Endothelial cell of umbilical vein (primary cell): ENCODE results near the gene FBXO22. TPM values are rescaled to one million over a fixed set of nuclear protein-coding genes. Genes with fewer than 3 reads are reported as not detected.

Experiments
- BruUV-seq: library from RNA; stranded (reverse); fragments of 400-500 nt; replicated peaks from 2 replicates; lab custom pipeline; 2021; lab: Mats Ljungman, UMichigan
- CTCF ChIA-PET: fragments of 300-600, 350-600 bp; sonication (Branson Sonifier 250); formaldehyde crosslinking; loops from one replicate; lab custom pipeline; 2021; ENCODE audit warnings: antibody characterized with exemption, inconsistent platforms; lab: Charles Lee
- POLR2A ChIA-PET: fragments of 300-600, 350-600 bp; sonication (Branson Sonifier 250); formaldehyde crosslinking; loops from one replicate; lab custom pipeline; 2021; ENCODE audit warnings: antibody characterized with exemption, inconsistent platforms; lab: Charles Lee
- DNase-seq: peaks from one replicate; pipeline ENCODE4 v3.0.0-alpha.2; 2011; ENCODE audit warnings: low read depth, low spot score
- FAIRE-seq: peaks from 2 replicates; lab custom pipeline; 2011; peaks lifted over from hg19 to GRCh38; lab: Jason Lieb, UNC
- H2AFZ ChIP-seq: 2 replicates; pipeline ENCODE4 v1.6.0; 2012; ENCODE audit warnings: low read depth, low read length, control low read depth, inconsistent platforms
- H3K27ac ChIP-seq: 2 replicates; pipeline ENCODE4 v1.5.1; 2011; ENCODE audit warnings: low read depth, mild to moderate bottlenecking, control low read depth, low read length, moderate library complexity; ENCODE audit not compliant: insufficient read depth
- H3K27me3 ChIP-seq, 2 experiments: 2 replicates each; pipeline versions ENCODE4 v1.6.0 to v1.6.1; 2011; ENCODE audit warnings: low read length in 2 of 2, mixed read lengths in 1 of 2; ENCODE audit not compliant: control insufficient read depth in 2 of 2, insufficient read depth in 2 of 2
- H3K36me3 ChIP-seq, 2 experiments: 2 replicates in 1 of 2; 3 replicates in 1 of 2; pipeline ENCODE4 v1.5.1; 2011; ENCODE audit warnings: low read length in 2 of 2, mild to moderate bottlenecking in 1 of 2, moderate library complexity in 1 of 2; ENCODE audit not compliant: control insufficient read depth in 2 of 2, insufficient read depth in 2 of 2; ENCODE audit errors: extremely low read depth in 1 of 2
- H3K4me1 ChIP-seq: 3 replicates; pipeline ENCODE4 v1.5.1; 2011; ENCODE audit warnings: mild to moderate bottlenecking, low read length; ENCODE audit not compliant: control insufficient read depth, insufficient read depth; ENCODE audit errors: extremely low read depth
- H3K4me2 ChIP-seq: 2 replicates; pipeline ENCODE4 v1.6.1; 2011; ENCODE audit warnings: low read length, control low read depth, mixed read lengths; ENCODE audit not compliant: insufficient read depth
- H3K4me3 ChIP-seq, 3 experiments: fragments of 200-600 bp in 1 of 3; sonication (generic), shearing (Covaris generic) in 1 of 3; replicated peaks in 1 of 3; 2 replicates each; pipeline ENCODE4 v1.5.1; 2011 to 2016; ENCODE audit warnings: control low read depth in 3 of 3, low read length in 3 of 3, mild to moderate bottlenecking in 2 of 3, inconsistent platforms in 1 of 3, low read depth in 1 of 3, moderate library complexity in 1 of 3; ENCODE audit not compliant: insufficient read depth in 1 of 3
- H3K79me2 ChIP-seq: 2 replicates; pipeline ENCODE4 v1.6.0; 2012; ENCODE audit warnings: low read length, inconsistent platforms; ENCODE audit not compliant: control insufficient read depth, insufficient read depth
- H3K9ac ChIP-seq: replicated peaks from 2 replicates; pipeline ENCODE3; 2011; ENCODE audit warnings: low read length, control low read depth; ENCODE audit not compliant: insufficient read depth; ENCODE audit errors: extremely low read depth
- H3K9me1 ChIP-seq: replicated peaks from 3 replicates; pipeline ENCODE4 v1.6.0; 2011; ENCODE audit warnings: mild to moderate bottlenecking, low read length; ENCODE audit not compliant: control insufficient read depth, insufficient read depth; ENCODE audit errors: extremely low read depth
- H3K9me3 ChIP-seq: replicated peaks from 2 replicates; pipeline ENCODE4 v1.5.1; 2012; ENCODE audit warnings: low read length, inconsistent platforms; ENCODE audit not compliant: control insufficient read depth, insufficient read depth
- H4K20me1 ChIP-seq: replicated peaks from 2 replicates; pipeline ENCODE3; 2011; ENCODE audit warnings: mild to moderate bottlenecking, low read length; ENCODE audit not compliant: control insufficient read depth, insufficient read depth; ENCODE audit errors: extremely low read depth
- EZH2 ChIP-seq: IDR thresholded peaks from 2 replicates; pipeline ENCODE4 v1.6.1; 2012; ENCODE audit warnings: borderline replicate concordance, low read depth, mild to moderate bottlenecking, moderate library complexity, low read length, inconsistent platforms; ENCODE audit not compliant: severe bottlenecking
- FOS ChIP-seq: IDR thresholded peaks from 2 replicates; pipeline ENCODE4 v1.6.1; 2011; ENCODE audit warnings: mild to moderate bottlenecking, low read length, moderate library complexity, borderline replicate concordance; ENCODE audit not compliant: insufficient read depth
- GATA2 ChIP-seq: IDR thresholded peaks from 2 replicates; pipeline ENCODE4 v1.7.0; 2011; ENCODE audit warnings: low read depth, mild to moderate bottlenecking, moderate library complexity, mixed read lengths, low read length; ENCODE audit not compliant: insufficient read length, insufficient read depth
- JUN ChIP-seq: IDR thresholded peaks from 2 replicates; pipeline ENCODE4 v1.6.1; 2011; ENCODE audit warnings: borderline replicate concordance, low read depth; ENCODE audit not compliant: insufficient read length, insufficient read depth
- MYC ChIP-seq: IDR thresholded peaks from one replicate; pipeline ENCODE4 v1.6.1; 2011; ENCODE audit warnings: mild to moderate bottlenecking, low read depth, low read length
- POLR2A ChIP-seq: IDR thresholded peaks from 2 replicates; pipeline ENCODE4 v1.6.1; 2012; ENCODE audit warnings: low read depth, mild to moderate bottlenecking, control low read depth, low read length
- POLR2AphosphoS5 ChIP-seq: IDR thresholded peaks from 2 replicates; pipeline ENCODE4 v1.6.1; 2012; ENCODE audit warnings: low read depth, mild to moderate bottlenecking, control low read depth, low read length, moderate library complexity; ENCODE audit not compliant: insufficient read depth
- dilution Hi-C: fragments of 300-500 bp; cut with MboI; formaldehyde crosslinking; loops from one replicate; pipeline ENCODE4 v1.15.0; 2019; ENCODE audit warnings: low sequenced_read_pairs; ENCODE audit not compliant: extremely low pct_ligation_motif_present
- intact Hi-C: fragments of 100-400 bp; cut with micrococcal nuclease; formaldehyde crosslinking; loops from one replicate; pipeline ENCODE4 v1.10.0; 2022
- polyA plus RNA-seq, 4 experiments: library from polyadenylated mRNA; depleted of rRNA in 3 of 4; stranded (reverse) in 3 of 4; unstranded in 1 of 4; fragments of >200 nt; gene quantifications; 2 replicates each; pipeline versions ENCODE4 v1.2.1 to v1.2.3, GENCODE V29; 2011 to 2012; ENCODE audit warnings: missing spikeins in 1 of 4
- total RNA-seq: library from RNA; stranded (reverse); gene quantifications from 2 replicates; pipeline ENCODE4 v1.2.3, GENCODE V29; 2021
- TF ChIP-seq, protein P1 (sequence below): IDR thresholded peaks from 2 replicates; pipeline ENCODE4 v1.6.1; 2011; ENCODE audit not compliant: insufficient read depth, insufficient read length
- TF ChIP-seq, protein P2 (sequence below), 2 donors: IDR thresholded peaks; 1 replicate in 1 of 2; 2 replicates in 1 of 2; pipeline ENCODE4 v1.5.1; 2011; ENCODE audit warnings: low read length in 2 of 2, mild to moderate bottlenecking in 2 of 2, moderate library complexity in 2 of 2, control low read depth in 1 of 2, inconsistent platforms in 1 of 2, low read depth in 1 of 2; ENCODE audit not compliant: insufficient read depth in 1 of 2; ENCODE audit errors: extremely low read depth in 1 of 2

FBXO22 gene
- total and polyA plus RNA-seq, 2 donors (not counting 3 experiments of a cell fraction or from before 2014, with no cell fraction given), result 20.8 to 41.6 TPM

DNA sequence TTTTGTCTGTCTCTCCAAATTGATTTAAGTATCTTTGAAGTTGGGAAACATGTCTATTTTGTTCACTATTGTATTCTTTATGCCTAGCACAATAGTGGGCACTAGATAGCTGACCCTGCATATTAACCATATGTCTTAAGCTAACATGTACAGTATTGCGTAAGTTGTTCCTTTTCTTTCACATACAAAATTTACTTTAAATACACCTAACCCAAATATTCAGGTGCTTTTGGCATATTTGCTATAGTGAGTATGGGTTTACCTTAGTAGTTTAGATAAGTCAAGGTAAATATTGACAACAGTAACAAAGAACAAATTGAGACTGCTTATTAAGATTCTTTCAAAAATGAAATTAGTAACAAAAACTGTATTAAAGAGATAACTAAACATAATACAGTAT is 57.7 kb downstream of the FBXO22 start:
- H3K9me1 ChIP-seq, result no peaks in the 10 kb centered on the region
- CTCF ChIA-PET, result no interaction called here
- FAIRE-seq, result no peak
- no peak overlapping the region for H3K4me3 ChIP-seq
- H4K20me1 ChIP-seq, result no peaks in the 10 kb centered on the region
- H2AFZ ChIP-seq, result no peak overlapping the region
- no peak overlapping the region for H3K9ac ChIP-seq
- no peaks in the 10 kb centered on the region for H3K4me1 ChIP-seq
- H3K27ac ChIP-seq, result no peak overlapping the region
- dilution Hi-C loops, result no loop called here
- no peak for TF ChIP-seq MYC
- TF ChIP-seq GATA2, result no peak
- no peak for TF ChIP-seq POLR2A
- TF ChIP-seq, protein P1, sequence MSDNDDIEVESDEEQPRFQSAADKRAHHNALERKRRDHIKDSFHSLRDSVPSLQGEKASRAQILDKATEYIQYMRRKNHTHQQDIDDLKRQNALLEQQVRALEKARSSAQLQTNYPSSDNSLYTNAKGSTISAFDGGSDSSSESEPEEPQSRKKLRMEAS, result no peak
- TF ChIP-seq, protein P2, sequence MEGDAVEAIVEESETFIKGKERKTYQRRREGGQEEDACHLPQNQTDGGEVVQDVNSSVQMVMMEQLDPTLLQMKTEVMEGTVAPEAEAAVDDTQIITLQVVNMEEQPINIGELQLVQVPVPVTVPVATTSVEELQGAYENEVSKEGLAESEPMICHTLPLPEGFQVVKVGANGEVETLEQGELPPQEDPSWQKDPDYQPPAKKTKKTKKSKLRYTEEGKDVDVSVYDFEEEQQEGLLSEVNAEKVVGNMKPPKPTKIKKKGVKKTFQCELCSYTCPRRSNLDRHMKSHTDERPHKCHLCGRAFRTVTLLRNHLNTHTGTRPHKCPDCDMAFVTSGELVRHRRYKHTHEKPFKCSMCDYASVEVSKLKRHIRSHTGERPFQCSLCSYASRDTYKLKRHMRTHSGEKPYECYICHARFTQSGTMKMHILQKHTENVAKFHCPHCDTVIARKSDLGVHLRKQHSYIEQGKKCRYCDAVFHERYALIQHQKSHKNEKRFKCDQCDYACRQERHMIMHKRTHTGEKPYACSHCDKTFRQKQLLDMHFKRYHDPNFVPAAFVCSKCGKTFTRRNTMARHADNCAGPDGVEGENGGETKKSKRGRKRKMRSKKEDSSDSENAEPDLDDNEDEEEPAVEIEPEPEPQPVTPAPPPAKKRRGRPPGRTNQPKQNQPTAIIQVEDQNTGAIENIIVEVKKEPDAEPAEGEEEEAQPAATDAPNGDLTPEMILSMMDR (IDR thresholded peaks at IDR 0.05; ENCODE audit: extremely low read depth in 1 of 2, insufficient read depth in 1 of 2, low read depth in 1 of 2, low read length in 2 of 2), result no peak
- TF ChIP-seq FOS, result no peak
- TF ChIP-seq POLR2AphosphoS5, result no peak
- TF ChIP-seq JUN, result no peak
- TF ChIP-seq EZH2, result no peak
- BruUV-seq, result no TSS peak
- no peak overlapping the region for H3K4me2 ChIP-seq
- intact Hi-C loops, result no loop called here
- POLR2A ChIA-PET, result no interaction called here
- DNase-seq, result no peak
- H3K36me3 ChIP-seq, result no peaks in the 10 kb centered on the region
- H3K79me2 ChIP-seq, result no peaks in the 10 kb centered on the region
- H3K9me3 ChIP-seq, result no peaks in the 10 kb centered on the region
- peaks cover 5 to 22% of the 10 kb centered on the region in 2 experiments for H3K27me3 ChIP-seq
